ENCODE data around the gene CTNNA3.

CTNNA3 gene

GRCh38 chr10:67678335-67678974 lies 17.5 kb downstream of the CTNNA3 start:
- H3K27ac Mint-ChIP-seq, result no peak overlapping the region
- H3K4me1 Mint-ChIP-seq (ENCODE audit: low read depth), result no peaks in the 10 kb centered on the region
- no peak overlapping the region for H3K4me3 Mint-ChIP-seq
- peaks cover 2% of the 10 kb centered on the region for H3K36me3 Mint-ChIP-seq
- peaks cover 8% of the 10 kb centered on the region for H3K9me3 Mint-ChIP-seq (ENCODE audit: low read depth)
- peaks cover 12% of the 10 kb centered on the region for H3K27me3 Mint-ChIP-seq

GRCh38 chr10:67676208-67676825 lies 19.7 kb downstream of the CTNNA3 start:
- peaks cover 2% of the 10 kb centered on the region for H3K36me3 Mint-ChIP-seq
- H3K4me3 Mint-ChIP-seq, result no peak overlapping the region
- H3K27ac Mint-ChIP-seq, result no peak overlapping the region
- H3K4me1 Mint-ChIP-seq (ENCODE audit: low read depth), result no peaks in the 10 kb centered on the region
- no peaks in the 10 kb centered on the region for H3K9me3 Mint-ChIP-seq (ENCODE audit: low read depth)
- H3K27me3 Mint-ChIP-seq, result peaks cover 12% of the 10 kb centered on the region

- no peaks in the 10 kb centered on the region for H3K27me3 Mint-ChIP-seq
- no peak overlapping the region for H3K27ac Mint-ChIP-seq
- H3K9me3 Mint-ChIP-seq (ENCODE audit: low read depth), result no peaks in the 10 kb centered on the region
- peaks cover 1% of the 10 kb centered on the region for H3K36me3 Mint-ChIP-seq
- H3K4me3 Mint-ChIP-seq, result no peak overlapping the region
- H3K4me1 Mint-ChIP-seq (ENCODE audit: low read depth), result no peaks in the 10 kb centered on the region
Measured at GRCh38 chr10:67670401-67670800, 25.6 kb downstream of the CTNNA3 start.

DNA sequence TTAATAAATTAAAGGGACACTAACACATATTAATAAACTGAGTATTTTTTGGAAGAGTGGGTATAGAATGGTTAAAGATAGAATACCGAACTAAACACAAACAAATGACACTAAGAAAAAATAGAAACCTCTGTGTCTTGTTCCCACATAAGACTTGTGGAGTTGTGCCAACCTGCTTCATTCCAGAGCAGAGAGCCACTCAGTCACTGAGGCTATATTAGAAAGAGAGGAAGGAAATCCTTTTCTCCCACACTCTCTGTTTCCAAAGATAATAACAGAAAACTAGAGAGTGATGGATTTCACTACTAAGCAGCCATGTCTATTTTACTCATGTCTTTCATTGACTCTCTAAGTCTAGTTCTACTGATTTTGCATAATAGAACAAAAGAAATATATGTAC lies 26.0 kb downstream of the CTNNA3 start:
- Mint-ChIP-seq H3K9me3 (ENCODE audit: low read depth) (no peaks in the 10 kb centered on the region), H3K27ac (no peak overlapping the region), H3K4me3 (no peak overlapping the region), H3K27me3 (no peaks in the 10 kb centered on the region), H3K4me1 (ENCODE audit: low read depth) (no peaks in the 10 kb centered on the region), H3K36me3 (no peaks in the 10 kb centered on the region)

GRCh38 chr10:67668448-67668847 lies 27.5 kb downstream of the CTNNA3 start:
- no peaks in the 10 kb centered on the region for H3K36me3 Mint-ChIP-seq
- no peaks in the 10 kb centered on the region for H3K27me3 Mint-ChIP-seq
- H3K9me3 Mint-ChIP-seq (ENCODE audit: low read depth), result no peaks in the 10 kb centered on the region
- no peak overlapping the region for H3K27ac Mint-ChIP-seq
- no peaks in the 10 kb centered on the region for H3K4me1 Mint-ChIP-seq (ENCODE audit: low read depth)
- no peak overlapping the region for H3K4me3 Mint-ChIP-seq

DNA sequence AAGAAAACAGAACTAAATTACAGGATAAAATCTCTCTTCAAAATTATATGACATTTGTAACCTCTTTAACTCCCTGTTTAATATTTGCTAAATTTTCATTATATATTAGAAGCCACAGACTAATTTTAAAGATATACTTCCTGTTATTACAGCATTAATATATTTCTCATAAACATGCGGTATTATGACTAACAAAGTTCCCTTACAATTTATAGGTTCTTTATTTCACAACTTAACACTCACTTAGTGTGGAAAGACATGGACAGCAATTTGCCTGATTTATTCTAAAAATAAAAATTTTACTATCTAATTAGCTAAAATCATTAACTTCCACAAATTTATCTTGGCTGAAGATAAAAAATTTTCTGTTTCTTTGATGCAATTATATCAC lies 29.0 kb downstream of the CTNNA3 start:
- Mint-ChIP-seq H3K9me3 (ENCODE audit: low read depth) (no peaks in the 10 kb centered on the region), H3K36me3 (no peaks in the 10 kb centered on the region), H3K27ac (no peak overlapping the region), H3K27me3 (no peaks in the 10 kb centered on the region), H3K4me1 (ENCODE audit: low read depth) (no peaks in the 10 kb centered on the region), H3K4me3 (no peak overlapping the region)

- Mint-ChIP-seq H3K4me1 (ENCODE audit: low read depth) (no peaks in the 10 kb centered on the region), H3K36me3 (no peaks in the 10 kb centered on the region), H3K27ac (no peak overlapping the region), H3K4me3 (no peak overlapping the region), H3K27me3 (no peaks in the 10 kb centered on the region), H3K9me3 (ENCODE audit: low read depth) (no peaks in the 10 kb centered on the region)
Measured at GRCh38 chr10:67666416-67667034, 29.5 kb downstream of the CTNNA3 start.

GRCh38 chr10:67665491-67665890 lies 30.5 kb downstream of the CTNNA3 start:
- Mint-ChIP-seq H3K27ac (no peak overlapping the region), H3K9me3 (ENCODE audit: low read depth) (no peaks in the 10 kb centered on the region), H3K4me3 (no peak overlapping the region), H3K4me1 (ENCODE audit: low read depth) (no peaks in the 10 kb centered on the region), H3K27me3 (no peaks in the 10 kb centered on the region), H3K36me3 (no peaks in the 10 kb centered on the region)

GRCh38 chr10:67664942-67665341 lies 31.1 kb downstream of the CTNNA3 start:
- no peak overlapping the region for H3K27ac Mint-ChIP-seq
- no peaks in the 10 kb centered on the region for H3K9me3 Mint-ChIP-seq (ENCODE audit: low read depth)
- H3K4me1 Mint-ChIP-seq (ENCODE audit: low read depth), result no peaks in the 10 kb centered on the region

GRCh38 chr10:67663449-67664087 lies 32.4 kb downstream of the CTNNA3 start:
- no peak overlapping the region for H3K27ac Mint-ChIP-seq
- no peaks in the 10 kb centered on the region for H3K9me3 Mint-ChIP-seq (ENCODE audit: low read depth)
- H3K4me1 Mint-ChIP-seq (ENCODE audit: low read depth), result no peaks in the 10 kb centered on the region
- H3K4me3 Mint-ChIP-seq, result no peak overlapping the region
- H3K36me3 Mint-ChIP-seq, result no peaks in the 10 kb centered on the region
- peaks cover 3% of the 10 kb centered on the region for H3K27me3 Mint-ChIP-seq

More at GRCh38 chr10:67664942-67665341, 31.1 kb downstream of the CTNNA3 start:
- Mint-ChIP-seq H3K27me3 (peaks cover 3% of the 10 kb centered on the region), H3K4me3 (no peak overlapping the region), H3K36me3 (no peaks in the 10 kb centered on the region)

DNA sequence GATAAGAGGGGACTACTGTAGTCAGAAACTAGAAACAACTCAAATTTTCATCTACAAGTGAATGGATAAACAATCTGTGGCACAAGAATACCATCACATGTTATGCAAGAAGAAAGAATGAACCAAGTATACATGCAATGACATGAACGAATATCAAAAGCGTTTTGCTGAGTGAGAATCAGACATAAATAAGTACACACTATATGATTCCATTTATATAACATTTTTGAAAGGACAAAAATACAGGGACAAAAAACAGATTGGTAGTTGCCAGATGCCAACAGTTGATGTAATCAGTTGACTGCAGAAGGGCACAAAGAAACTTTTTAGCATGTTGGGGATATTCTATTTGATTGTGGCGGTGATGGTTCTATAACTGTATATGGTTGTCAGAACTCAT lies 33.6 kb downstream of the CTNNA3 start:
- no peak overlapping the region for H3K27ac Mint-ChIP-seq
- H3K36me3 Mint-ChIP-seq, result no peaks in the 10 kb centered on the region
- no peaks in the 10 kb centered on the region for H3K4me1 Mint-ChIP-seq (ENCODE audit: low read depth)
- peaks cover 4% of the 10 kb centered on the region for H3K27me3 Mint-ChIP-seq
- no peak overlapping the region for H3K4me3 Mint-ChIP-seq
- H3K9me3 Mint-ChIP-seq (ENCODE audit: low read depth), result no peaks in the 10 kb centered on the region

DNA sequence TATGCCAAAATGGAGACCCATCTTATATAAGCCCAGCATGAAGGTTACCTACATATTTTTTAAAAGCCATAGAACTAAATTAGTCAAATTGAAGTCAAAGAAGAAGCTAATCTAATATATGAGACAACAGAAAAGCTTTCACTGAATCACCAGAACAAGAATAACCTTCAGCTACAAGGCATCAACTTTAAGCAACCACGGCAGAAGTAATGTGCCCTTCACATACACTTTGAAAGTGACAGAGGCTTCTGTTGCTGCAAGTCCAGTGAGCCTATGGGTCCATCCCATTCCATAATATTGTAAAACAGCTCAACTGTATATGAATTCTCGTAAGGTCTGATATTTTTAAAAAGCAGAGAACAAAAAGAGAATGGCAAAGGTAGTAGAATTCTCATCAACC lies 36.5 kb downstream of the CTNNA3 start:
- Mint-ChIP-seq H3K36me3 (no peaks in the 10 kb centered on the region), H3K4me1 (ENCODE audit: low read depth) (no peaks in the 10 kb centered on the region), H3K4me3 (no peak overlapping the region), H3K27ac (no peak overlapping the region), H3K27me3 (peaks cover 8% of the 10 kb centered on the region), H3K9me3 (ENCODE audit: low read depth) (no peaks in the 10 kb centered on the region)

DNA sequence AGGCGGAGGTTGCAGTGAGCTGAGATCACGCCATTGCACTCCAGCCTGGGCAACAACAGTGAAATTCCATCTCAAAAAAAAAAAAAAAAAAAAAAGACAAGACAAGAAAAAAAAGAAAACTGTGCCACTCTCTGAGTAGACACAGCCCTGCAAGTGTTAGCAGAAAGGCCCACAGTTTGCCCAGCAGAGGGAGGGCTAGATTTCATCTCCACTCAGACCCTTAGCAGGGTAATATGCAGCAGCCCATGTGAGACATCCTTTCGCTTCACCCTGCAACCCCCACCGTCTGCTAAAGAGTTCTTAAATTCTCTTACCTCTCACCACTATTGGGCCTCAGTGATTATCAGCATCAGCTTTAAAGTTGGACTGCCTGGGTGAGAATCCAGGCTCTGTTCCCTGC lies 38.2 kb downstream of the CTNNA3 start:
- no peaks in the 10 kb centered on the region for H3K4me1 Mint-ChIP-seq (ENCODE audit: low read depth)
- H3K27ac Mint-ChIP-seq, result no peak overlapping the region
- no peaks in the 10 kb centered on the region for H3K9me3 Mint-ChIP-seq (ENCODE audit: low read depth)
- H3K4me3 Mint-ChIP-seq, result no peak overlapping the region
- peaks cover 10% of the 10 kb centered on the region for H3K27me3 Mint-ChIP-seq
- peaks cover 3% of the 10 kb centered on the region for H3K36me3 Mint-ChIP-seq

DNA sequence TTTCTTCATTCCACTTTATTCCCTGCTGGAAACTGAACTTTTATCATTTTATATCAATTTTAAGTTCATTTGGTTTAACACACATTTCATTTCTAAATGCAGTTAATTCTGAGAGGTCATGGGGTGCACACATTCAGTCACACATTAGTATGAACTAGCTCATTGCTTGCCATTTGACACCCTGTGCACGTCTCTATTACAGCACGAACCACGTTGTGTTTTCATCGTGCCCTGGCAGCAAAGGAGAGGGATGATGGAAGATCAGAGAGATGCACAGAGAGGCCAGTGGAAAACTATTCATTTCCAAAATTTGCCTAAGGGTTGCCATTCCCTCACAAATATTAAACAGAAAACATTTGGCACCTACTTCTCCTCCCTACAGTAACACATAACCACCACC lies 45.4 kb downstream of the CTNNA3 start:
- Mint-ChIP-seq H3K27ac (no peak overlapping the region), H3K4me1 (ENCODE audit: low read depth) (no peaks in the 10 kb centered on the region), H3K36me3 (peaks cover 5% of the 10 kb centered on the region), H3K4me3 (no peak overlapping the region), H3K9me3 (ENCODE audit: low read depth) (no peaks in the 10 kb centered on the region), H3K27me3 (peaks cover 8% of the 10 kb centered on the region)

GRCh38 chr10:67648613-67649229 lies 47.3 kb downstream of the CTNNA3 start:
- Mint-ChIP-seq H3K4me3 (no peak overlapping the region), H3K27ac (no peak overlapping the region), H3K27me3 (peaks cover 4% of the 10 kb centered on the region), H3K9me3 (ENCODE audit: low read depth) (no peaks in the 10 kb centered on the region), H3K36me3 (peaks cover 4% of the 10 kb centered on the region), H3K4me1 (ENCODE audit: low read depth) (no peaks in the 10 kb centered on the region)
